VCaP (cell line): ENCODE results near the gene PTPRN2.

ENCODE experiments used
- H3K27ac ChIP-seq: fragments of 450-650 bp; 2 replicates; pipeline ENCODE4 v1.5.1; 2017
- CTCF ChIP-seq: fragments of 450-650 bp; conservative IDR thresholded peaks from 2 replicates; pipeline ENCODE4 v1.5.1; 2017; ENCODE audit warnings: mild to moderate bottlenecking, moderate library complexity

Gene PTPRN2

GRCh38 chr7:158273138-158273651 is 314.4 kb downstream of the PTPRN2 start:
- H3K27ac ChIP-seq, result no peak overlapping the region
- TF ChIP-seq CTCF, result no peak

GRCh38 chr7:158272509-158273137 is 315.0 kb downstream of the PTPRN2 start:
- no peak for TF ChIP-seq CTCF
- no peak overlapping the region for H3K27ac ChIP-seq

- no peak for TF ChIP-seq CTCF
- no peak overlapping the region for H3K27ac ChIP-seq
These were observed 315.5 kb downstream of the PTPRN2 start for GRCh38 chr7:158272091-158272490.

- no peak for TF ChIP-seq CTCF
- no peak overlapping the region for H3K27ac ChIP-seq
These were observed 316.0 kb downstream of the PTPRN2 start for GRCh38 chr7:158271646-158272045.

- H3K27ac ChIP-seq, result no peak overlapping the region
- TF ChIP-seq CTCF, result no peak
These were observed 316.7 kb downstream of the PTPRN2 start for GRCh38 chr7:158270856-158271413.

GRCh38 chr7:158270106-158270775 is 317.4 kb downstream of the PTPRN2 start:
- no peak for TF ChIP-seq CTCF
- no peak overlapping the region for H3K27ac ChIP-seq

- TF ChIP-seq CTCF, result no peak
- H3K27ac ChIP-seq, result no peak overlapping the region
These were observed 318.6 kb downstream of the PTPRN2 start for GRCh38 chr7:158268816-158269535.
